ENCODE measurements around the gene MDM2. TPM values are rescaled to one million over a fixed set of nuclear protein-coding genes. Genes with fewer than 3 reads are reported as not detected.

Gene MDM2
- total and polyA plus RNA-seq, 11 donors = 16.2 to 78.8 (median 49.0) TPM

GRCh38 chr12:68771223-68771925 is 36.6 kb upstream of the MDM2 start:
- ATAC-seq (no peak), DNase-seq (no peak)
- 94 to 96% (median 94%) methylated on average over 5 of the region's 5 CpGs for WGBS, 4 donors
- Histone ChIP-seq H3K27ac (no peak overlapping the region), H3K9me3 (no peaks in the 10 kb centered on the region), H3K4me1 (no peaks in the 10 kb centered on the region), H3K36me3 (peaks cover 0 to 23% (median 7%) of the 10 kb centered on the region in 9 donors), H3K27me3 (no peaks in the 10 kb centered on the region), H3K4me3 (no peak overlapping the region)
- intact Hi-C loops (cut with DNase I) = no loop called here
- TF ChIP-seq CTCF (IDR thresholded peaks at IDR 0.05) (no peak), POLR2A (IDR thresholded peaks at IDR 0.05) (no peak)

- peaks cover 0 to 9% (median 0%) of the 10 kb centered on the region in 9 donors for H3K36me3 ChIP-seq
- TF ChIP-seq POLR2A (IDR thresholded peaks at IDR 0.05) (no peak), CTCF (IDR thresholded peaks at IDR 0.05) (no peak)
- ATAC-seq = no peak
- no peak overlapping the region for H3K27ac ChIP-seq
- no peak for DNase-seq
- H3K9me3 ChIP-seq = no peaks in the 10 kb centered on the region
- no peak overlapping the region for H3K4me3 ChIP-seq
- no peaks in the 10 kb centered on the region for H3K4me1 ChIP-seq
- intact Hi-C loops (cut with DNase I) = no loop called here
- no peaks in the 10 kb centered on the region for H3K27me3 ChIP-seq
- WGBS, 4 donors = 63 to 72% (median 68%) methylated on average over 8 of the region's 8 CpGs
Measured at GRCh38 chr12:68772714-68773113, 35.3 kb upstream of the MDM2 start.

GRCh38 chr12:68773582-68773981 is 34.4 kb upstream of the MDM2 start:
- DNase-seq (no peak), ATAC-seq (no peak)
- 91 to 94% (median 92%) methylated on average over 5 of the region's 5 CpGs for WGBS, 4 donors
- no peak for TF ChIP-seq POLR2A (IDR thresholded peaks at IDR 0.05)
- TF ChIP-seq CTCF (IDR thresholded peaks at IDR 0.05) = no peak
- Histone ChIP-seq H3K27ac (no peak overlapping the region), H3K4me1 (no peaks in the 10 kb centered on the region), H3K4me3 (no peak overlapping the region), H3K9me3 (no peaks in the 10 kb centered on the region), H3K36me3 (peaks cover 0 to 2% (median 0%) of the 10 kb centered on the region in 9 donors), H3K27me3 (no peaks in the 10 kb centered on the region)
- intact Hi-C loops (cut with DNase I) = no loop called here

- intact Hi-C loops (cut with DNase I) = no loop called here
- Histone ChIP-seq H3K27ac (no peak overlapping the region), H3K9me3 (no peaks in the 10 kb centered on the region), H3K27me3 (no peaks in the 10 kb centered on the region), H3K36me3 (no peaks in the 10 kb centered on the region), H3K4me1 (no peaks in the 10 kb centered on the region), H3K4me3 (no peak overlapping the region)
- TF ChIP-seq POLR2A (IDR thresholded peaks at IDR 0.05) (no peak), CTCF (IDR thresholded peaks at IDR 0.05) (no peak)
- 92 to 94% (median 93%) methylated on average over 7 of the region's 7 CpGs for WGBS, 4 donors
- DNase-seq (no peak), ATAC-seq (no peak)
Measured at GRCh38 chr12:68775121-68775630, 32.8 kb upstream of the MDM2 start.

All from heart left ventricle (tissue), 16 donors.